SK-N-MC (cell line): ENCODE data around the gene NYAP1.
"Not testable (repeated sequence)": the region's sequence is repeated elsewhere in the genome, so short reads cannot be mapped to it uniquely, and the experiment has no call there.

Experiments used
- DNase-seq: peaks from one replicate; pipeline ENCODE4 v3.0.0-alpha.2; 2011; ENCODE audit warnings: low read depth, low spot score
- H3K27ac ChIP-seq: fragments of 200-600 bp; sonication (generic); 2 replicates; pipeline ENCODE4 v1.5.1; 2016; ENCODE audit warnings: mixed run types
- H3K36me3 ChIP-seq: fragments of 200-600 bp; sonication (generic); 2 replicates; pipeline ENCODE4 v1.6.1; 2017; ENCODE audit warnings: antibody characterized with exemption, low read length, mixed read lengths; ENCODE audit not compliant: insufficient read depth
- H3K4me3 ChIP-seq: fragments of 200-600 bp; sonication (generic); 2 replicates; pipeline ENCODE4 v1.5.1; 2016
- H3K9ac ChIP-seq: fragments of 200-600 bp; sonication (generic); 2 replicates; pipeline ENCODE4 v1.8.0; 2017; ENCODE audit warnings: mixed run types, mixed read lengths; ENCODE audit not compliant: insufficient read length
- H3K9me3 ChIP-seq: fragments of 200-600 bp; sonication (generic); 2 replicates; pipeline ENCODE4 v1.6.1; 2017; ENCODE audit warnings: low read depth, mild to moderate bottlenecking, antibody characterized with exemption, low read length, moderate library complexity, mixed read lengths
- EZH2 ChIP-seq: fragments of 200-600 bp; sonication (generic); IDR thresholded peaks from one replicate; pipeline ENCODE4 v1.6.1; 2017; ENCODE audit warnings: antibody characterized with exemption
- FOXP2 ChIP-seq: optimal IDR thresholded peaks from 2 replicates; pipeline ENCODE3; 2011; ENCODE audit warnings: mild to moderate bottlenecking, moderate library complexity; ENCODE audit not compliant: insufficient read depth; ENCODE audit errors: extremely low read length, control extremely low read depth
- POLR2AphosphoS5 ChIP-seq: IDR thresholded peaks from 2 replicates; pipeline ENCODE4 v1.6.1; 2012; ENCODE audit warnings: mild to moderate bottlenecking, low read depth, low read length, borderline replicate concordance

NYAP1 gene

GRCh38 chr7:100441641-100442535 is 41.8 kb upstream of the NYAP1 start:
- Histone ChIP-seq H3K4me3 (no peak overlapping the region), H3K36me3 (no peaks in the 10 kb centered on the region), H3K9ac (no peak overlapping the region), H3K9me3 (no peaks in the 10 kb centered on the region), H3K27ac (no peak overlapping the region)
- TF ChIP-seq POLR2AphosphoS5 (no peak), FOXP2 (no peak), EZH2 (no peak)
- no peak for DNase-seq

- Histone ChIP-seq H3K27ac (no peak overlapping the region), H3K36me3 (no peaks in the 10 kb centered on the region), H3K9me3 (no peaks in the 10 kb centered on the region), H3K4me3 (no peak overlapping the region), H3K9ac (no peak overlapping the region)
- TF ChIP-seq EZH2 (no peak), FOXP2 (no peak), POLR2AphosphoS5 (no peak)
- DNase-seq, result no peak
These were observed 40.5 kb upstream of the NYAP1 start for GRCh38 chr7:100443096-100443840.

GRCh38 chr7:100444311-100445278 is 39.1 kb upstream of the NYAP1 start:
- no peak overlapping the region for H3K9ac ChIP-seq
- no peak overlapping the region for H3K4me3 ChIP-seq
- DNase-seq, result no peak
- no peaks in the 10 kb centered on the region for H3K9me3 ChIP-seq
- no peaks in the 10 kb centered on the region for H3K36me3 ChIP-seq
- no peak overlapping the region for H3K27ac ChIP-seq
- TF ChIP-seq EZH2 (no peak), FOXP2 (no peak), POLR2AphosphoS5 (no peak)

GRCh38 chr7:100446040-100446439 is 37.7 kb upstream of the NYAP1 start:
- no peak overlapping the region for H3K9ac ChIP-seq
- H3K36me3 ChIP-seq, result no peaks in the 10 kb centered on the region
- no peak overlapping the region for H3K27ac ChIP-seq
- no peak for DNase-seq
- TF ChIP-seq EZH2 (no peak), FOXP2 (no peak), POLR2AphosphoS5 (no peak)
- no peak overlapping the region for H3K4me3 ChIP-seq
- H3K9me3 ChIP-seq, result no peaks in the 10 kb centered on the region

GRCh38 chr7:100447363-100447762 is 36.4 kb upstream of the NYAP1 start:
- not testable (repeated sequence) for DNase-seq, H3K4me3 ChIP-seq, H3K36me3 ChIP-seq, H3K9ac ChIP-seq, H3K9me3 ChIP-seq, H3K27ac ChIP-seq

GRCh38 chr7:100449190-100449795 is 34.4 kb upstream of the NYAP1 start:
- no peak for DNase-seq
- no peaks in the 10 kb centered on the region for H3K36me3 ChIP-seq
- H3K9ac ChIP-seq, result no peak overlapping the region
- H3K9me3 ChIP-seq, result no peaks in the 10 kb centered on the region
- no peak overlapping the region for H3K27ac ChIP-seq
- TF ChIP-seq EZH2, result no peak
- no peak for TF ChIP-seq FOXP2
- TF ChIP-seq POLR2AphosphoS5, result no peak
- H3K4me3 ChIP-seq, result no peak overlapping the region

- DNase-seq, result no peak
- Histone ChIP-seq H3K36me3 (no peaks in the 10 kb centered on the region), H3K9ac (no peak overlapping the region), H3K4me3 (no peak overlapping the region), H3K27ac (no peak overlapping the region), H3K9me3 (no peaks in the 10 kb centered on the region)
- TF ChIP-seq FOXP2 (no peak), EZH2 (no peak), POLR2AphosphoS5 (no peak)
These were observed 31.2 kb upstream of the NYAP1 start for GRCh38 chr7:100452513-100452912.

- not testable (repeated sequence) for H3K36me3 ChIP-seq, DNase-seq, H3K4me3 ChIP-seq, H3K27ac ChIP-seq, H3K9ac ChIP-seq, H3K9me3 ChIP-seq
These were observed 29.9 kb upstream of the NYAP1 start for GRCh38 chr7:100453854-100454253.
